AML-193 (cell line): ENCODE data around the gene ESPN.
"Not testable (repeated sequence)": the region's sequence is repeated elsewhere in the genome, so short reads cannot be mapped to it uniquely, and the experiment has no call there.

ENCODE experiments used
- DNase-seq, 2 experiments: peaks; one replicate each; lab custom pipeline; 2025; lab: John Stamatoyannopoulos, UW

The ESPN gene

DNA sequence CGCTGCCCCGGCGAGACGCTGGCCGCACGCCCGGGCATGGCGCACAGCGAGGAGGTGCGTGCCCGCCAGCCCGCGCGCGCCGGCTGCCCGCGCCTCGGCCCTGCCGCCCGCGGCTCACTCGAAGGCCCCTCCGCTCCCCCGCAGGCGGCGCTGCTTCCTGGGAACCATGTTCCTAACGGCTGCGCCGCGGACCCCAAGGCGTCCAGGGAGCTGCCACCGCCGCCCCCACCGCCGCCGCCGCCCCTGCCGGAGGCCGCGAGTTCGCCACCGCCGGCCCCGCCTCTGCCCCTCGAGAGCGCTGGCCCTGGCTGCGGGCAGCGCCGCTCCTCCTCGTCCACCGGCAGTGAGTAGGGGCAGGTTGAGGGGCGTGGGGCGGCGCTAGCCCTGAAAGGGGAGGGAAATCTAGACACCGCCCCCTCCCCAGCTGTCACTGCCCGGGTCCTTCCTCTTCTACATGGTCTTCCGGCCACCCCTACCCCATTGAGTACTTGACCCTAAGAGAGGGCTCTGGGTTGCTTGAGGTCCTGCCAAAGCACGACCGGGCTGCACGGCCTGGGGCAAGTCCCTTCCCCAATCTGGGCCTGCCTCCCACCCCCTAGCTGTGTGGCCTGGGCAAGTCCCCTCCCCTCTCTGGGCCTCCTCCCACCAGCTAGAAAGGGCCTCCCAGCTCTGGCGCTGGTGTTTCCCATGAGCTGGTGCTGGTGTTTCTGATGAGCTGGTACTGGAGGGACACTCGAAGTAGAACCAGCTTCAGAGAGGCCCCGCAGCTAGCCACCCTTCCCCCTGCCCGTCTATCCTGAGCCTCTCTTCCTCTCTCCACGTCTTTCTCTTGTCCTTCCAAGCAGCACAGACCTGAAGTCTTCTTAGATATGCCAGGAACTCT lies 24.4 kb downstream of the ESPN start:
- no peak for DNase-seq

DNA sequence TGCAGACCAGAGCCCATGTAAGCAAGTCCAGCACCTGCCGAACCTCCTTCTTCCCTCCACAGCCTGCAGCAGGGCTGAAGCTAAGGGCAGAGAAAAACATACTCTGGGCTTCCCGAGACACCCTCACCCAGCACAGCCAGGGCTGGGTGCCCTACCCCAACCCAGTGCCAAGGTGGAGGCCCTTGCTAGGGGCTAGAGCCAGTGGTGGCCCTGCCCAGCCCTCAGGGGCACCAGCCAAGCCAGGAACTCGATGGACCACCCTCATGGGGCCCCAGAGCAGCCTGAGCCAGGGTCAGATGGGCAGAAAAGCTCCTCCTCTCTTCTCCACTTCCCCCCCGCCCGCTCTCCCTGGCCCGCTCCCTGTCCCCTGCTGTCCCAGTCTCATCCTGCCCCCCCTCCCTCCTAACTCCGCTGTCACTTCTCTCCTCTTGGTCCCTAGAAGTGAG lies 25.5 kb downstream of the ESPN start:
- no peak for DNase-seq

DNA sequence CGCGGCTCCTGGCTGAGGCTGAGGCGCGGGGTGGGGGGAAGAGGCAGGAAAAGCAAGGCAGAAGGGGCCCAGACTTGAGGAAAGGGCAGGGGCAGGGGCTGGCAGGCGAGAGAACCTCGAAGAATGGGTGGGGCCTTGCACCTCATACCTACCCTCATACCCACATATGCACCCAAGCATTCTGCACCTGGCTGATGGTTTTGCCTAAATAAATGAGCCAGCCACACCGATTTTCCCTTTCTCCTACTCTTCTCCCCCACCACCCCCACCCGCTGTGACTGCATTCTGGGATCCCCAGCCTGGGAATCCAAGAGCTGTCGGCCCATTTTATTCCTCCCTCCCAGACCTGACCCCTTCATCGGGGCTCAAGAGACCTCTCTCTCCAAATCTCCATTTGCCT lies 25.9 kb downstream of the ESPN start:
- not testable (repeated sequence) for DNase-seq

DNA sequence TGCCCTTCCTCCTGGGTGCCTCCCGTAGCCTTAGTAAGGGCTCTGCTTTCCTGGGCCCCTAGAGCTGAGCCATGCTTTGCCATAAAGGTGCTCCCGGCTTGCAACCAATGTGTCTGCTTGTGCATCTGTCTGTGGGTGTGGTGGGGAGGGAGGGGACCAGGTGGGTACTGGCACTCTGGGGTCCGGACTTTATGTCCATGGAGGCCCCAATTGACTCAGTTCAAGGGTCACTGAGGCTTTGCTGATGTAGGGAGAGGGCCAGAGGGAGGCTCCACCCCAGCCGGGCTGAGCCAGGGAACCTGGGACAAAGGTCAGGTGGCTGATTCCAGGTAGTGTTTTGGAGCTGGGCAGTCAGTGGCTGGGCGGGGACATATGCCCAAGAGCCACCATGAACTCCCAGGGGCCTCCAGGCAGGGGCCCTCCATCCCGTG lies 26.4 kb downstream of the ESPN start:
- no peak for DNase-seq

DNA sequence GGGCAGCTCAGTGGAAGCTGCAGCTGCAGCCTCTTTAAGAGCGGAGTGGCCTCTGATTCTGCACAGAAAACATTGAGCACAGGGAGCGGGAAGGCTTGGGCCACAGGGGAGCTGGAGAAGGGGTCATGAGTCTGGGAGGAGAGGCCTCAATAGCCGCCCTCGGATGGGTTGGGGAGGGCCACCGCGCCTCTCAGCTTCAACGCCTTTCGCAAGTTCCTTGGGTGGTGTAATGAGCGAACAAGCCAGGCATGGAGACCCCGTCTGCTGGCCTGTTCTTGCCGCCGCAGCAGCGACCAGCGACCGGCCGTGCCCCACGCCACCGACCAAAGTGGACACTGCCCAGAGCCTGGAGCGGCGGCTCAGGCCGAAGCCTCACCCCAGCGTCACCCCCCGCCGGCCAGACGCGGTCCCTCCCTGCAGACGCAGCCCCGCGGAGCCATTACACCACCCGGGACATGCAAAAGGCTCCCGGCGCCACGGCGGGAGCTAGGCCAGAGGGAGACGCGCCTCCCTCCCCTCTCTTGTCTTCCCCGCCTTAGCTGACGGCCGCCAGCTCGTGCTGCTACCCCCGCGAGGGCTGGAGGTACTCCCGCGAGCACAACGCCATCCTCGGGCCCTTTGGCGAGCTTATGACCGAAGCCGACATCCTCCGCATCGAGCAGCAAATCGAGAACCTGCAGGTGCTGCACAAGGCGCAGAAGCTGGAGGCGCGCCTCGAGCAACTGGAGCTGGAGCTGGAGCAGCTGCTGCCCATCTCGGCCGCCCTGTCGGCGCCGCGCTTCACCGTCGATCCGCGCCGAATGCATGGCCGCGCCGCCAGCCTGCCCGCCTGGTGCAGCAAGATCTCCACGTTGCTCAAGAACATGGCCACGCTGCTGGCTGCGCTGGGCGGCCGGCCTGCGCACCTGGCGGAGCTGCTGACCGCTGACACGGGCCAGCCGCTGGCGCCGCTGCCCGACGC lies 29.6 kb downstream of the ESPN start:
- DNase-seq = not testable (repeated sequence)

DNA sequence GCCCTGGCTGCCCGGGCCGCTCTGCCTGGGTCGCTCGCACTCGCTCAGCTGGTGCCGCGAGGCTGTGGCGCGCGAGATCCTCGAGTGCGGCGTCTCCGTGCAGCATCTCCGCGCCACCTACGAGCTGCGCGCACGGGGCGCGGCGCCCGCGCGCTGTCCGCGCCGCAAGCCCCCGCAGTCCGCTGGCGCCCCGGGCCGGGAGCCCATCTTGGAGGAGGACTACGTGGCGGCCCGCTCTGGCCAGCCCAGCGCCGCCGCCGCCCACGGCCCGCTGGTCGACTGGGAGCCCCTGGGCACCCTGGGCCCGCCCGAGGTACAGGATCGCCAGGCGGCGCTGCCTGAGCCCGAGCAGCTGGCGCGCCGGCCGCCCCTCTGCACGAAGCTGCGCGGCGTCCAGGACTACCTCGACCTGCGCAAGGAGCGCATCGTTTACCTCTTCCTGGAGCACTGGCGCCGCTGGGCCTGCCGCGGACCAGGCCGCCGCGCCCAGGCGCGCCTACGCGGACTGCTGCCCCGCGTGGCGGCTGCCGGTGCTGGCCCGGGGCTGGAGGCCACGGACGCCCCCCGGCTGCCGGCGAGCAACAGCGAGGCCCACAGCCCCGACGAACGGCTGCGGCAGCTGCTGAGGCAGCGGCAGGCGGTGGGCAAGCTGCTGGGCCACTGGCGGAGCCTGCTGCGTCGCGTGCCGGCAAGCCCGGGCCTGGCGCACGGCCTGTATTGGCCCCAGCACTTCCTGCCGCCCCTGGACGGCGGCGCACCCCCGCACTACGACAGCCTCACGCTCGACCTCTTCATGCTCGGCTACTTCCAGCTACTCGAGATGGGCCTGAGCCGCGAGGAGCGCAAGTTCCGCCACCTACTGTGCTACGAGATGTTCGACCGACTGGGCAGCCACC lies 30.5 kb downstream of the ESPN start:
- DNase-seq = no peak

DNA sequence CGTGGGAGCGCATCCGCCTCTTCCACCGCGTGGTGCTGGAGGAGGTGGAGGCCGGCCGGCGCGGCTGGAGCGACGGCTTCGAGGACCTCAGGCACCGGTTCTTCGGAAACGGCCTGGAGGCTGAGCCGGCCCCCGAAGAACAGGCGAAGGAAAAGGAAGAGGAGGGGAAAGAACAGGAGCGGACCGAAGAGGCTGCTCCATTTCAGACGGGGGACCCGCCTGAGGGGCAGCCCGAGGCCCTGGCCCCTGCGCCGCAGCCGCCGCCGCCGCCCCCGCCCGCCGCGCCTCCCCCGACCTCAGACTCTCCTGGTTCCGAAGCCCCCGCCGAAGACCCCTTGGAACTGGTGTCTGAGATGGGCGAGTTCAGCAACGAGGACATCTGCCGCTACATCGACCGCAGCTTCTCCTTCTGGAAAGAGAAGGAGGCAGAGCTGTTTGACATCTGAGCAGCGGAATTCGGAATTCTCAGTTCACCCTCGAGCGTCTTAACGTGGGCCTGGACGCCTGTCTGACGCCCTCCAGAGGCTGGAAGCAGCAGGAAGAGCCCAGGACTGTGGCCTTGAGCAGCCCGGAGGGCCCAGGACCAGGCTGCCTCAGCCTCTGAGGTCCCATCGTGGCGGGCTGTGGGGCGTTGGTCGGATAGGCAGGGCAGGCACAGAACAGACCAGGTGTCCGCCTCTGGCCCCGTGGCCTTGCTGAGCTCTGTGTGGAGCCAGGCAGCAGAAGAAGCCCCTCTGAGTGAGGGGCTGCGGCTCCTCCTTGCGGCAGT lies 31.4 kb downstream of the ESPN start:
- DNase-seq = not testable (repeated sequence)

DNA sequence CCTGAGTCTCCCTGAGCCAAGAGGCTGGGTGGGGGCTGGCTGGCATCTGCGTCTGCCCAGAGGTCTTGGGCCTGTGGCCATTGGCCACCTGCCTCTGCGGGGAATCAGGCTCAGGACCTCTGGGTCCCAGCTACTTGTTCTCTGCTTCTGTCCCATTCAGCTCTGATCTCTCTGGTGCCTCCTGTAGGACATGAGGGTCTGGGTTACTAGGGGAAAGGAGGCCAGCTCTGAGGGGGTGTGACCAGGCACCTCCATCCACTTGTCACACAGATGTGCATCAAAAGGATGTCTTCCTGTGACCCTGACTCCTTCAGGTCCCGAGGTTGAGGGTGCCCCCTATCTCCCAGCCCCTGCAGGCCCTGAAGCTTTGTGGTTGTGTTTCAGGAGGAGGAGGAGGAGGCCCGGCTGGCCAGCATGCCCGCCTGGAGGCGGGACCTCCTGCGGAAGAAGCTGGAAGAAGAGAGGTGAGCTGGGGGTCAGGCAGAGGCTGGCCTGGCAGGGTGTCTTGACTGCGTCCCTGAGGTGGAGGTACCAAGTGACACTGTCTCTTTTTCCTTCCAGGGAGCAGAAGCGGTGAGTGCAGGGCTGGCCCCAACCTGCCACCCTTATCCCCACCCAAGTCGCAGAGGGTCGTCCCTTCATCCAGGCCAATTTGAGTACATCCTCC lies 32.4 kb downstream of the ESPN start:
- DNase-seq = no peak

DNA sequence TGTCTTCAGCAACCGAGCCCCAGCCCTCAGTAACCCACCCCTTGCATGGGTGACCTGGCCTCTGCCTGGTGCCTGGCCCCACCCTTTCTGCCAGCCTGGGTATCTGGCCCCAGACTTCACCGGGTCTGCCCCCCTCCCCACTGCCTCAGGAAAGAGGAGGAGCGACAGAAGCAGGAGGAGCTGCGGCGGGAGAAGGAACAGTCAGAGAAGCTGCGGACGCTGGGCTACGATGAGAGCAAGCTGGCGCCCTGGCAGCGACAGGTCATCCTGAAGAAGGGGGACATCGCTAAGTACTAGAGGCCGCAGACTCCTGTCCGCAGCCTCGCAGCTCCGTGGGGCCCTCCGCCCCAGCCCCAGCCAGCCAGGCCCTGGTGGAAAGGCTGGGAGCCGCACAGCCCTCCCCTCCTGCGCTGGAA lies 35.3 kb downstream of the ESPN start:
- no peak for DNase-seq

DNA sequence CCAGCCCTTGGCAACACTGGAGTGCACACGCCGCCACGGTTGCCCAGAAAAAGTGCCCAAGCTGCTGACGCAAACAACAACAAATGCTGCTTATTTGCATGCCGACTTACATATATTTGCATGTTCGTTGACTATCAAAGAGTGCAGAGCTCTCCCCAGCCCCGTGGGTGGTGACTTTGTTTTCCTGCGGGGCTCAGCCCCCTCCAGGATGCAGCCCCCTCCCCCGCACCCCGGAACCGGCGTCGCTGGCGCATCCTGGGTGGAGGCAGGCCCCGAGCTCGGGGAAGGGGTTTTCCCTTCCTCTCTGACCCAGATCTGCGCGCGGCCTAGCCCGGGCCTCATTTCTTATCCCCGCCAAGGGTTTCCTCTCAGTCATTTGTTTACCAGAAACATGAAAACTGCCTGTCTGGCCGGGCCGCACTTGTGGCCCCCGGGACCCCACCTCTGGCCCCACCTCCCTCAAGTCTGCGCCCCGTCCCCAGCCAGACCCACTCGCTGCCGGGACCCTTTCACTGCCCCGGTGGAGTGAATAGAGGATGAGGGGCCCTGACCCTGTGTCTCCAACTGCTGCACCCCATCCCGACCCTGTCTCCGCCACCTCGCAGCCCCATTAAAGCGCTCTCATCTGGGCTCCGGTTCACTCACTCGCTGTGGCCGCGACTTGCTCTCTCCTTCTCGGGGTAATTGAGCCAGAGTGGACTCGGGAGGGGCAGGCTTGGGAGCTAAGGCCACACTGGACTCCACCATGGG lies 35.9 kb downstream of the ESPN start:
- DNase-seq = no peak

DNA sequence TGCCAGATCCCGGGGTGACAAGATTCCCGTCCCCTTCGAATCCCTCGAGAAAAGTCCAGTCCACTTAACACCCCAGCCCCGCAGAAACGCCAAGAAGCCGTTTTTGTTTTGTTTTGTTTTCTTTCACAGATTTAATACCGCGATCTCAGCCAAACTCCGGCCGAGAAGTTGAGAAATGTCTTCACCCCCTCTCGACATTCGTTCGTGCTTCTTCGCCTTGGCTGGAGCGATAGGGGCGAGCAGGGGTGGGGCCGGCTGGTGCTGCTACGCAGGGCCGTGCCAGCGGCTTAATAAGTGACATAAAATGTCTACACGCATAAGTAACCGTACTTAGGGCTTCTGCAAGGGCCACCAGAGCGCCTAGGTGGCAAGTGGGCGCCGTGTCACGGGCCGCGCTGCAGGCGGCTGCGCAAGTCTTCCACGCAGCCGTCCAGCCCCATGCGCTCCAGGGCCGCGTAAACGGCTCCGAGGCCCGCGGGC lies 36.5 kb downstream of the ESPN start:
- no peak for DNase-seq

DNA sequence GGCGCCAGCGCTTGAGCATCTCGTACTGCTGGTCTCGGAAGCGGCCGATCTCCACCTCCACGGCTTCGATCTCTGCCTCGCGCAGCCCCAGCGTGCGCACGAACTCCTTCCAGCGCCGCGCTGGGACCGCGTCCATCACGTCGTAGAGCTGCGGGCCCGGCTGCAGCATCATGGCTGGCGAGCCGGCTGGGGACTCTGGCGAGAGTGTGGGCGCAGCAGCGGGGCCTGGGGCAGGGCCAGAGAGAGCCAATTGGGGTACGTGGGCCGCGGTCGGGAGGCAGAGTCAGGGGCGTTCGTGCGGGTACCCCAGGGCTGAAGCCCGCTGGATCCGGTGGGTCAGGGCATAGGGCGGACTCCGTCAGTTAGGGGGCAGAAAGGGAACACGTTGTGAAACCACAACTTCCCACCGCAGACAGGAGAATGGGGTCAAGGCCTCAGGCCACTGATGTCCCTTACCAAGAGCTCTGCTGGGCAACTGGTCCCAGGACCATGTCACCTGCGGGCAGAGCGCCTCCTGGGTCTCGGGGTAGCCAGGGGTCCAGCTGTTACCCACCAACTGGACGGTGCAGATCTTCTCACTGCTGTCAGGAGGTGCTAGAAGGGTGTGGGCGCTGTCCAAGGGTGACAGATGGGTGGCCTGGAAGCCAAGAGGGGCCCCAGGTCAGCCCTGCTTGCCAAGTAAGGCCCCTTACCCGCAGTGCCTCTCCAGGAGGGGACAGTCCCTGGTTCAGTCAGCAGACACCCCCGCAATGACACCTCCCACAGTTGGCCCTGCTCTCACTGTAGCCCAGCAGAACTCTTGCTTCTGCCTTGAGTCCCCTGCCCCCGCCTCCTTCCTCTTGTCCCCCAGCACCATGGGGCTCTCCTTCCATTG lies 37.2 kb downstream of the ESPN start:
- DNase-seq = no peak

DNA sequence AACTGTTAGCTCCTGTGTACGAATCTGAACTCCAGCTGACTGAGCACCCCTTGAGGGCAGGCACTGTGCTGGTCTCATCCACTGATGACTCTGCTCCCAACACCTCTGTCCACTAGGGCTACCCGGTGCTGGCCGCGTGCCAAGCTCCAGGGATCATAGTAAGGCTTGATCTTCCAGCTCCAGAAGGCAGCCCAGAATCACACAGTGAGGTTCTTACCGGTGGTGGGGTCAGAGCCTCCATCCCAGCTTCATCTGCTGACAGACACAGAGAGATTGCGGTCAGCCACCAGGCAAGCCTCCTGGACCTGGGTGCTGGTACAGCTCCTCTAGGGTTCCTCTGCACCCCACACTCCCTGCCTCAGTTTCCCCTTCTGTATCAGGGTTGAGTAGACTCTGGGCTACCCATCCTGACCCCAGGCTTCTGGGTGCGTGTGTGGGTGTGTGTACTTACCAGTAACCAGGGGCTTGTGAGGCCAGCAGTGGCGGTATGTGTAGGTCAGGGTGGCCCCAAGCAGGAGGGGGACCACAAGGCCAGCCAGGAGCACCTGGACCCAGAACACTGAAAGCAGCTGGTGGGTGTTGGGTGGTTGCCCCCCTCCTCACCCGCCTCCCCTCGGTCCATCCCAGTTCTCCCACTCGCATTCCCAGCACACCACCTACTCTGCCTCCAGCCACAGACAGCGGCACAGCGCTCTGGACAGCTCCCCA lies 38.0 kb downstream of the ESPN start:
- no peak for DNase-seq

DNA sequence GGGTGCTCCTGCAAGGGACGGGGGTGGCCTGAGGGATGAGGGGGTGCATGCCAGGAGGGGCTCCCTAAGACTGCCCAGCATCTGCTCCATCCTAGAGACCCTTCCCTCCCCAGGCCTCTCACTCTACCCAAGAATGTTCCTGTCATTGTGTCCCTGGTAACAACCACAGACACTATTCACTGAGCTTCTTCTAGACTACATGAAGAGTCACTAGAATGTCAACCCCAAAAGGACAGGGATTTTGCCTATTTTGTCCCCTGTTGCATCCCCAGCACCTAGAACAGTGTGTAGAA lies 38.5 kb downstream of the ESPN start:
- DNase-seq = no peak

DNA sequence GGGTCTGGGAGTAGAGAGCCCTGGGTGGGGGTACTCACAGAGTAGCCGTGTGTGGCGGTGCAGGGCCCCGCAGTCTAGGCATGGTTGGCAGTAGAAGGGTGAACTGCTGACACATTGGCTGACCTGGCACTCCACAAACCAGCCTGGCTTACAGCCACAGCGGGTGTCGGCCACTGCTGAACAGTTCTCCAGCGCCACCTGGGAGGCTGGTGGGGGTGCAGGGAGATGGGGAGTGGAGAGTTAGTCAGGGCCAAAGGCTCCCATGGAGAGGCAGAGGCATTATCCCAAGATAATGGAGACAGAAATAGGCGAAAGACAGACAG lies 39.9 kb downstream of the ESPN start:
- DNase-seq = peak in 1 of 2 experiments; percentile 5

DNA sequence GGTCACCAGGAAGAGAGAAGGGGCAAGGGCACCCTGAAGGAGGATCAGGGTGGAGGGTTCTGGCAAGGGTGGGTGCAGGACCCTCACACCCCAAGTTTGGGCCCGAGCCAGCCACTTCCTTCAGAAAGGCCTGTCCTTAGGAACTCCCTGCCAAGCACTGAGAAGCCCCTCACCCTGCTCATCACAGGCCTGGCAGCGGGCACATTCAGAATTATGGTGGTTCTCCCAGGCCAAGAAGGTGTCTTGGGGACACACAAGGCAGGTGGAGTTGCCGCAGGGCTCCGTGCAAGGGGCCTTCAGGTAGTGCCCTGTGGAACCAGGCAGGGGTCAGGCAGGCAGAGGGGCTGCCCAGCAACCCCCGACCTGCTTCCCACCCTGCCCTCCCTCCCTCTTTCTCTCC lies 40.3 kb downstream of the ESPN start:
- DNase-seq = no peak

DNA sequence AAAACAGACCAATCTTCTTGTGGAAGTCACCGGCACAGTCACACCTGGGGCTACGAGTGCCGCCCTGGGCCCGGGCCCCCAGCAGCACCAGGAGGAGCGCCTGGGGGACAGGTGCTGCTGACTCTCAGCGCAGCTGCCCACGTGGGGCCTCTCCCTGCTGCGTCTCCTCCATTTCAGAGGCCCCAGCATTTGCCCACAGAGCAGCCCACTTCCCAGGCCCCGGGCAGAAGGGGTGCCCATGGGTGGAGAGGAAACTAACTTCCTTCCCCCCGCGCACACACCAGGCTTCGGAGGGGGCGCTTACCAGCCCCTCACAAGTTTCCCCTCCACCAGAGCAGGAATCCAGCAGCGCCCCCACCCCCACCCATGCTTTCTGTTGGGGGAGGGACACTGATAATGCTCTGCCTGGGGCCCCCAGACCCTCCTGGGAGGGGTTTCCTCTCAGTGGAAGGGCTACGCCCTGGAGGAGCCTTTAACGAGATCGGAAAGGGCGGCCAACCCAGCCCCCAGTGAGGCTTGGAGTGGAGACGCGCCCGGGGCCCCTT lies 41.0 kb downstream of the ESPN start:
- DNase-seq = no peak

DNA sequence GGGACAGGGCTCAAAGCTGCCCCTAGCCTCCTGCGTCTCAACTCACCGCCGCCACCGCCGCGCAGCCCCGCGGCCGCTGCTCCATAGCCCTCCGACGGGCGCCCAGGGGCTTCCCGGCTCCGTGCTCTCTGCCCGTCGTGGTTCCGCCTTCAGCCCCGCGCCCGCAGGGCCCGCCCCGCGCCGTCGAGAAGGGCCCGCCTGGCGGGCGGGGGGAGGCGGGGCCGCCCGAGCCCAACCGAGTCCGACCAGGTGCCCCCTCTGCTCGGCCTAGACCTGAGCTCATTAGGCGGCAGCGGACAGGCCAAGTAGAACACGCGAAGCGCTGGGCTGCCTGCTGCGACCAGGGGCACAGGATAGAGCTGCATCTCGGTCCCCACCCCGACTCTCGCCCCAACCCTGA lies 41.4 kb downstream of the ESPN start, which contains the start of gene TNFRSF25:
TNFRSF25 (minus strand) TSS at position 151 of the 400 bp plus-strand sequence; CDS start at position 85, 66 bp downstream.
- no peak for DNase-seq
